ENCODE results near the gene CDH13. TPM values are rescaled to one million over a fixed set of nuclear protein-coding genes. Genes with fewer than 3 reads are reported as not detected.

Gene CDH13
- total RNA-seq, 1 donor = 102 TPM

DNA sequence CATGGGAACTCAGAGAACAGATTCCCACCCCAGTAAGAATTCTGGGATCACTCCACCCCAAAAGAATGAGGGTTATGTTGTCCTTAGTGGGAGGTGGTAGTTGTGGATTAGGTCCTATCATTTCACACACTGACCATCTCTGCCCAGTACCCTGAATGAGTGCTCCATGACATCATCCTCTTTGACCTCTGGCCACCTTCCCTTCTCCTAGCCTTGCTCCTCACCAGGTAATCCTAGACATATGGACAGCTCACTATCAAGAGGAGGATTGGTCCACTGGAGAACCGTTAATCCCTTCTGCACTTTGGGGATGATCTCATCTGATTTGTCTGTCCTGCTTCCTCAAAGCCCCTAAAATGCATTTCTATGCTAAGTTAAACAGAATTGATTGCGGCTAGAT, 642.8 kb downstream of the CDH13 start:
- Histone ChIP-seq H3K27me3 (ENCODE audit: insufficient read depth, low read length) (no peaks in the 10 kb centered on the region), H3K27ac (ENCODE audit: low read depth, low read length) (no peak overlapping the region), H3K9me3 (ENCODE audit: low read depth, low read length) (no peaks in the 10 kb centered on the region), H2AFZ (ENCODE audit: low read length) (no peak overlapping the region), H3K4me2 (ENCODE audit: insufficient read depth, low read length) (no peak overlapping the region), H3K79me2 (ENCODE audit: insufficient read depth, low read length) (no peaks in the 10 kb centered on the region), H3K4me1 (ENCODE audit: insufficient read depth, low read length) (no peaks in the 10 kb centered on the region), H3K4me3 (ENCODE audit: insufficient read depth, low read length) (no peak overlapping the region), H3K36me3 (ENCODE audit: insufficient read depth, low read length) (no peaks in the 10 kb centered on the region), H4K20me1 (ENCODE audit: insufficient read depth, low read length) (no peaks in the 10 kb centered on the region)
- TF ChIP-seq, protein P1, sequence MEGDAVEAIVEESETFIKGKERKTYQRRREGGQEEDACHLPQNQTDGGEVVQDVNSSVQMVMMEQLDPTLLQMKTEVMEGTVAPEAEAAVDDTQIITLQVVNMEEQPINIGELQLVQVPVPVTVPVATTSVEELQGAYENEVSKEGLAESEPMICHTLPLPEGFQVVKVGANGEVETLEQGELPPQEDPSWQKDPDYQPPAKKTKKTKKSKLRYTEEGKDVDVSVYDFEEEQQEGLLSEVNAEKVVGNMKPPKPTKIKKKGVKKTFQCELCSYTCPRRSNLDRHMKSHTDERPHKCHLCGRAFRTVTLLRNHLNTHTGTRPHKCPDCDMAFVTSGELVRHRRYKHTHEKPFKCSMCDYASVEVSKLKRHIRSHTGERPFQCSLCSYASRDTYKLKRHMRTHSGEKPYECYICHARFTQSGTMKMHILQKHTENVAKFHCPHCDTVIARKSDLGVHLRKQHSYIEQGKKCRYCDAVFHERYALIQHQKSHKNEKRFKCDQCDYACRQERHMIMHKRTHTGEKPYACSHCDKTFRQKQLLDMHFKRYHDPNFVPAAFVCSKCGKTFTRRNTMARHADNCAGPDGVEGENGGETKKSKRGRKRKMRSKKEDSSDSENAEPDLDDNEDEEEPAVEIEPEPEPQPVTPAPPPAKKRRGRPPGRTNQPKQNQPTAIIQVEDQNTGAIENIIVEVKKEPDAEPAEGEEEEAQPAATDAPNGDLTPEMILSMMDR (IDR thresholded peaks at IDR 0.05; ENCODE audit: extremely low read depth, low read depth, low read length) = no peak
- no peak for DNase-seq (ENCODE audit: insufficient read length, low spot score, missing footprints)

DNA sequence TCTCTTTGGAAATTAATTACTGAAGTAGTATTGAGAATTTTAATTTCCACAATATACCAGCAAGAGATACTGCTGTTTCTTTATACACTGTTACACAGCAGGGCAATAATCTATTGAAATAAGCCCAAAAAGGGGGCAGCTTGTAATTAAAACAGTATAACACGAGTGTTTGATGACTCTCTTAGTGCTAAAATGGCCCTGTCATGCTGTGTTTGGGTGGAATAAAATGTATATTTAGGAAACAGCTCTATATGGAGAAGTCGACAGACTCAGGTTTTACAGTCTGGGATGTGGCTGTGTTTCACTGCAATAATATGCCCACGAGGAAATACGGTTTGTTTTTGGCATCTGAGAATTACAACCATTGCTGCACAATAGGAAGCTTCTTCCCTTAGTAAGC, 643.3 kb downstream of the CDH13 start:
- H3K4me1 ChIP-seq (ENCODE audit: insufficient read depth, low read length) = no peaks in the 10 kb centered on the region
- no peak overlapping the region for H3K4me3 ChIP-seq (ENCODE audit: insufficient read depth, low read length)
- no peaks in the 10 kb centered on the region for H3K36me3 ChIP-seq (ENCODE audit: insufficient read depth, low read length)
- H2AFZ ChIP-seq (ENCODE audit: low read length) = no peak overlapping the region
- H3K27me3 ChIP-seq (ENCODE audit: insufficient read depth, low read length) = no peaks in the 10 kb centered on the region
- no peak for DNase-seq (ENCODE audit: insufficient read length, low spot score, missing footprints)
- no peaks in the 10 kb centered on the region for H3K9me3 ChIP-seq (ENCODE audit: low read depth, low read length)
- TF ChIP-seq, protein P1 (IDR thresholded peaks at IDR 0.05; ENCODE audit: extremely low read depth, low read depth, low read length) = no peak
- H4K20me1 ChIP-seq (ENCODE audit: insufficient read depth, low read length) = no peaks in the 10 kb centered on the region
- no peak overlapping the region for H3K27ac ChIP-seq (ENCODE audit: low read depth, low read length)
- H3K4me2 ChIP-seq (ENCODE audit: insufficient read depth, low read length) = no peak overlapping the region
- no peaks in the 10 kb centered on the region for H3K79me2 ChIP-seq (ENCODE audit: insufficient read depth, low read length)

DNA sequence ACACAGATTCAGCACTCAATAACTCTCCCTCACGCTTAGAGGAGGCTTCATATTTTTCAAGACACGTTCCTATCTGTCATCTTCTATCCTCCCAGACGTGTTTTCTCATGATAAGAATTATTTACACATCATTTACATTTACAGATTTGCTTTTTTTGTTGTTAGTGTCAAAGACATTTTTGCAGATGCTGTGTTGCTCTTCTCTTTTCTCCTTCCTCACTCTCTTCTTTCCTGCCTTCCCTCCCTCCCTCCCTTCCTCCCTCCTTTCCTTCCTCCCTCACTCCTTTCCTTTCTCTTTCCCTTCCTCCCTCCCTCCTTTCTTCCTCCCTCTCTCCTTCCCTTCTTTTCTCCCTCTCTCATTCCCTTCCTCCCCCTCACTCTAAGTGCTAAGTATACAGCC, 643.9 kb downstream of the CDH13 start:
- Histone ChIP-seq H3K79me2 (ENCODE audit: insufficient read depth, low read length) (no peaks in the 10 kb centered on the region), H4K20me1 (ENCODE audit: insufficient read depth, low read length) (no peaks in the 10 kb centered on the region), H3K27ac (ENCODE audit: low read depth, low read length) (no peak overlapping the region), H3K4me2 (ENCODE audit: insufficient read depth, low read length) (no peak overlapping the region), H2AFZ (ENCODE audit: low read length) (no peak overlapping the region), H3K36me3 (ENCODE audit: insufficient read depth, low read length) (no peaks in the 10 kb centered on the region), H3K9me3 (ENCODE audit: low read depth, low read length) (no peaks in the 10 kb centered on the region), H3K4me3 (ENCODE audit: insufficient read depth, low read length) (no peak overlapping the region), H3K27me3 (ENCODE audit: insufficient read depth, low read length) (no peaks in the 10 kb centered on the region), H3K4me1 (ENCODE audit: insufficient read depth, low read length) (no peaks in the 10 kb centered on the region)
- TF ChIP-seq, protein P1 (IDR thresholded peaks at IDR 0.05; ENCODE audit: extremely low read depth, low read depth, low read length) = no peak
- DNase-seq (ENCODE audit: insufficient read length, low spot score, missing footprints) = no peak

DNA sequence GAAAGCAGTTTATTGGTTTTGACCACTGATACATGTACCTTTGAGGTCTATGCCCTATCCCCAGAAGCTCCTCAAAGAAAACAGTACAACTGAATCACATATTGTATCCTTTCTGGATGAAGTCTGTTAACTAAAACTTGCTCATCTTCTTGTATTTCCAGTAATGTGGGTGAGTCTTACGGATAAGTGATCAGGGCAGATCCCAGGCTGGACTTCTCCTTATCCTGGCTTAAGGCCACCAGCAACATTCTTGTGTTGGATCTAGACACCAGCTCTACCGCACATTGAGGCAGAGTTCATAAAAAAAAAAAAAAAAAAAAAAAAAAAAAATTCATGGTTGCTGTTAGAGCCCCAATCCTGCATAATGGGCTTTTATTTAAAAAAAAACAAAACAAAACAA, 644.4 kb downstream of the CDH13 start:
- H3K4me1 ChIP-seq (ENCODE audit: insufficient read depth, low read length) = no peaks in the 10 kb centered on the region
- DNase-seq (ENCODE audit: insufficient read length, low spot score, missing footprints) = no peak
- no peaks in the 10 kb centered on the region for H3K36me3 ChIP-seq (ENCODE audit: insufficient read depth, low read length)
- no peak overlapping the region for H3K4me3 ChIP-seq (ENCODE audit: insufficient read depth, low read length)
- H2AFZ ChIP-seq (ENCODE audit: low read length) = no peak overlapping the region
- no peaks in the 10 kb centered on the region for H4K20me1 ChIP-seq (ENCODE audit: insufficient read depth, low read length)
- no peak overlapping the region for H3K4me2 ChIP-seq (ENCODE audit: insufficient read depth, low read length)
- H3K27ac ChIP-seq (ENCODE audit: low read depth, low read length) = no peak overlapping the region
- H3K27me3 ChIP-seq (ENCODE audit: insufficient read depth, low read length) = no peaks in the 10 kb centered on the region
- TF ChIP-seq, protein P1 (IDR thresholded peaks at IDR 0.05; ENCODE audit: extremely low read depth, low read depth, low read length) = no peak
- no peaks in the 10 kb centered on the region for H3K79me2 ChIP-seq (ENCODE audit: insufficient read depth, low read length)
- no peaks in the 10 kb centered on the region for H3K9me3 ChIP-seq (ENCODE audit: low read depth, low read length)
